ENCODE measurements around the gene PTGES.

PTGES gene

GRCh38 chr9:129719135-129719534 lies 33.7 kb downstream of the PTGES start:
- TF ChIP-seq, protein P1, sequence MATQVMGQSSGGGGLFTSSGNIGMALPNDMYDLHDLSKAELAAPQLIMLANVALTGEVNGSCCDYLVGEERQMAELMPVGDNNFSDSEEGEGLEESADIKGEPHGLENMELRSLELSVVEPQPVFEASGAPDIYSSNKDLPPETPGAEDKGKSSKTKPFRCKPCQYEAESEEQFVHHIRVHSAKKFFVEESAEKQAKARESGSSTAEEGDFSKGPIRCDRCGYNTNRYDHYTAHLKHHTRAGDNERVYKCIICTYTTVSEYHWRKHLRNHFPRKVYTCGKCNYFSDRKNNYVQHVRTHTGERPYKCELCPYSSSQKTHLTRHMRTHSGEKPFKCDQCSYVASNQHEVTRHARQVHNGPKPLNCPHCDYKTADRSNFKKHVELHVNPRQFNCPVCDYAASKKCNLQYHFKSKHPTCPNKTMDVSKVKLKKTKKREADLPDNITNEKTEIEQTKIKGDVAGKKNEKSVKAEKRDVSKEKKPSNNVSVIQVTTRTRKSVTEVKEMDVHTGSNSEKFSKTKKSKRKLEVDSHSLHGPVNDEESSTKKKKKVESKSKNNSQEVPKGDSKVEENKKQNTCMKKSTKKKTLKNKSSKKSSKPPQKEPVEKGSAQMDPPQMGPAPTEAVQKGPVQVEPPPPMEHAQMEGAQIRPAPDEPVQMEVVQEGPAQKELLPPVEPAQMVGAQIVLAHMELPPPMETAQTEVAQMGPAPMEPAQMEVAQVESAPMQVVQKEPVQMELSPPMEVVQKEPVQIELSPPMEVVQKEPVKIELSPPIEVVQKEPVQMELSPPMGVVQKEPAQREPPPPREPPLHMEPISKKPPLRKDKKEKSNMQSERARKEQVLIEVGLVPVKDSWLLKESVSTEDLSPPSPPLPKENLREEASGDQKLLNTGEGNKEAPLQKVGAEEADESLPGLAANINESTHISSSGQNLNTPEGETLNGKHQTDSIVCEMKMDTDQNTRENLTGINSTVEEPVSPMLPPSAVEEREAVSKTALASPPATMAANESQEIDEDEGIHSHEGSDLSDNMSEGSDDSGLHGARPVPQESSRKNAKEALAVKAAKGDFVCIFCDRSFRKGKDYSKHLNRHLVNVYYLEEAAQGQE (IDR thresholded peaks at IDR 0.05; ENCODE audit: insufficient read depth in 1 of 2, low read depth in 2 of 2, low read length in 2 of 2), result no peak
- TF ChIP-seq TAF1 (IDR thresholded peaks at IDR 0.05; ENCODE audit: borderline replicate concordance, insufficient read depth, low read length), result no peak
- TF ChIP-seq SIN3A (IDR thresholded peaks at IDR 0.05; ENCODE audit: borderline replicate concordance, insufficient read depth, low read length), result no peak
- TF ChIP-seq FOXP2 (optimal IDR thresholded peaks at IDR 0.05; ENCODE audit: borderline replicate concordance, extremely low read depth, extremely low read length, insufficient read depth), result no peak
- no peak for TF ChIP-seq POLR2AphosphoS5 (IDR thresholded peaks at IDR 0.05; ENCODE audit: low read depth, low read length)

- TF ChIP-seq TAF1 (IDR thresholded peaks at IDR 0.05; ENCODE audit: borderline replicate concordance, insufficient read depth, low read length) (no peak), SIN3A (IDR thresholded peaks at IDR 0.05; ENCODE audit: borderline replicate concordance, insufficient read depth, low read length) (no peak), POLR2AphosphoS5 (IDR thresholded peaks at IDR 0.05; ENCODE audit: low read depth, low read length) (no peak), FOXP2 (optimal IDR thresholded peaks at IDR 0.05; ENCODE audit: borderline replicate concordance, extremely low read depth, extremely low read length, insufficient read depth) (no peak)
- TF ChIP-seq, protein P1 (IDR thresholded peaks at IDR 0.05; ENCODE audit: insufficient read depth in 1 of 2, low read depth in 2 of 2, low read length in 2 of 2), result no peak
These were observed 34.2 kb downstream of the PTGES start for GRCh38 chr9:129718647-129719046.

GRCh38 chr9:129717991-129718390 lies 34.9 kb downstream of the PTGES start:
- TF ChIP-seq POLR2AphosphoS5 (IDR thresholded peaks at IDR 0.05; ENCODE audit: low read depth, low read length) (no peak), FOXP2 (optimal IDR thresholded peaks at IDR 0.05; ENCODE audit: borderline replicate concordance, extremely low read depth, extremely low read length, insufficient read depth) (no peak), SIN3A (IDR thresholded peaks at IDR 0.05; ENCODE audit: borderline replicate concordance, insufficient read depth, low read length) (no peak), TAF1 (IDR thresholded peaks at IDR 0.05; ENCODE audit: borderline replicate concordance, insufficient read depth, low read length) (no peak)
- TF ChIP-seq, protein P1 (IDR thresholded peaks at IDR 0.05; ENCODE audit: insufficient read depth in 1 of 2, low read depth in 2 of 2, low read length in 2 of 2), result no peak

- TF ChIP-seq TAF1 (IDR thresholded peaks at IDR 0.05; ENCODE audit: borderline replicate concordance, insufficient read depth, low read length), result no peak
- TF ChIP-seq FOXP2 (optimal IDR thresholded peaks at IDR 0.05; ENCODE audit: borderline replicate concordance, extremely low read depth, extremely low read length, insufficient read depth), result no peak
- TF ChIP-seq, protein P1 (IDR thresholded peaks at IDR 0.05; ENCODE audit: insufficient read depth in 1 of 2, low read depth in 2 of 2, low read length in 2 of 2), result no peak
- no peak for TF ChIP-seq SIN3A (IDR thresholded peaks at IDR 0.05; ENCODE audit: borderline replicate concordance, insufficient read depth, low read length)
These were observed 36.8 kb downstream of the PTGES start for GRCh38 chr9:129716091-129716490.

GRCh38 chr9:129714511-129715061 lies 38.3 kb downstream of the PTGES start:
- TF ChIP-seq POLR2AphosphoS5 (IDR thresholded peaks at IDR 0.05; ENCODE audit: low read depth, low read length) (no peak), TAF1 (IDR thresholded peaks at IDR 0.05; ENCODE audit: borderline replicate concordance, insufficient read depth, low read length) (no peak), FOXP2 (optimal IDR thresholded peaks at IDR 0.05; ENCODE audit: borderline replicate concordance, extremely low read depth, extremely low read length, insufficient read depth) (no peak), SIN3A (IDR thresholded peaks at IDR 0.05; ENCODE audit: borderline replicate concordance, insufficient read depth, low read length) (no peak)
- TF ChIP-seq, protein P1 (IDR thresholded peaks at IDR 0.05; ENCODE audit: insufficient read depth in 1 of 2, low read depth in 2 of 2, low read length in 2 of 2), result no peak

Measured in PFSK-1 (cell line).